ENCODE data around the gene TRIM40.

The TRIM40 gene, protein sequence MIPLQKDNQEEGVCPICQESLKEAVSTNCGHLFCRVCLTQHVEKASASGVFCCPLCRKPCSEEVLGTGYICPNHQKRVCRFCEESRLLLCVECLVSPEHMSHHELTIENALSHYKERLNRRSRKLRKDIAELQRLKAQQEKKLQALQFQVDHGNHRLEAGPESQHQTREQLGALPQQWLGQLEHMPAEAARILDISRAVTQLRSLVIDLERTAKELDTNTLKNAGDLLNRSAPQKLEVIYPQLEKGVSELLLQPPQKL

DNA sequence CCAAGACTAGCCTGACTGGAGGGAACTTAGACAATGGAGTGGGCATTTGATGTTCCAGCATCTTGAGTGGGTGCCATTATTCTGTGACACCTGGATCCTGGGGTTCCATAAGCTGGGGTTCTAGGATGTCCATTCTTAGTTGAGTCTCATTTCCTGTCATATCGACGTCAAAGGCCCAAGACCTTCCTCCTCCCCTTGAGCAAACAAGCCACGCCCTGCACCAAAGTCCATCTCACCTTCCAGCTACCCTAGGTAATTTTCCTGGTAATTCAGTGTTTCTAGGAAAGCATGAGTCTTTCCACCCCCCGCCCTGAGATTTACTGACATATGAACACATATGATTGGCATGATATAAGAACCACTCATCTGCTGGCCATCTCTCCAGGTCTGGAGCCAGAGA lies at the start of gene TRIM40:
TRIM40 (plus strand) TSS at position 384 of the 400 bp plus-strand sequence. CDS start 897 bp downstream, outside the sequence.
- no peak for DNase-seq (ENCODE audit: low read depth in 2 of 2)

DNA sequence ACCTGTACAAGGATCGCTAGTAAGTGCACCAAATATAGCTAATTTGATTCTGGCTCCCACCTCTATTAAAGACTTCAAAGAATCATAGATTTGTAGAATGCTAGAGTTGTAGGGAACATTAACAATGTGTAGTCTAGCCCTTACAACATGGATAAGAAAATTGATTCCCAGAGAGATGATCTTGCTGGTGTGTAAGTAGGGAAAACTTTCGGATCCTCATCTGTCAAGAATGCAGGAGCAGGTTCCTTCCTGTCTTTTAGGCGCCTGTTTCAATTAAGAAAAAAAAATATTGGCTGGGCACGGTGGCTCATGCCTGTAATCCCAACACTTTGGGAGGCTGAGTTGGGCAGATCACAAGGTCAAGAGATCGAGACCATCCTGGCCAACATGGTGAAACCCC lies 48.1 kb upstream of the TRIM40 start:
- DNase-seq (ENCODE audit: low read depth in 2 of 2), result no peak

GRCh38 chr6:30091577-30092381 lies 44.2 kb upstream of the TRIM40 start:
- no peak for DNase-seq (ENCODE audit: low read depth in 2 of 2)

GRCh38 chr6:30092852-30093543 lies 42.9 kb upstream of the TRIM40 start:
- no peak for DNase-seq (ENCODE audit: low read depth in 2 of 2)

- no peak for DNase-seq (ENCODE audit: low read depth in 2 of 2)
These were observed 41.8 kb upstream of the TRIM40 start for GRCh38 chr6:30093951-30094661.

DNA sequence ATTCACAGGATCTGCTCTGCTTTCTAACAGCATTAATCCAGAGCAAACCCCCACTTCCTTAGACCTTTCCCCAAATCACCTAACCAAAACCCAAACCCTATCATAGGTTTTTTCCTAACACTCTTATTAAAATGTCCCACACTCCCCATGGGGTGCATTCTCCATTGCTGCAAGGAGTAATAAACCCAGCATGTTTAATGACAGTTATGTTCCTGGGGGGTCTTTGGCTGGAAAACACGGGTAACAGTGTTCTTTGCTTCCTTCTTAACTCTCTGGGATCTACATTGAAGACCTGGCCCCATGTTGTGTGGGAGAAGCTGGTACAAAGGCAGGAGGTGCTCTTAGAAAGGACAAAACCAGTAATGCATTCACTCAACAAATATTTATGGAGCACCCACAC lies 39.1 kb upstream of the TRIM40 start:
- DNase-seq (ENCODE audit: low read depth in 2 of 2), result no peak

DNA sequence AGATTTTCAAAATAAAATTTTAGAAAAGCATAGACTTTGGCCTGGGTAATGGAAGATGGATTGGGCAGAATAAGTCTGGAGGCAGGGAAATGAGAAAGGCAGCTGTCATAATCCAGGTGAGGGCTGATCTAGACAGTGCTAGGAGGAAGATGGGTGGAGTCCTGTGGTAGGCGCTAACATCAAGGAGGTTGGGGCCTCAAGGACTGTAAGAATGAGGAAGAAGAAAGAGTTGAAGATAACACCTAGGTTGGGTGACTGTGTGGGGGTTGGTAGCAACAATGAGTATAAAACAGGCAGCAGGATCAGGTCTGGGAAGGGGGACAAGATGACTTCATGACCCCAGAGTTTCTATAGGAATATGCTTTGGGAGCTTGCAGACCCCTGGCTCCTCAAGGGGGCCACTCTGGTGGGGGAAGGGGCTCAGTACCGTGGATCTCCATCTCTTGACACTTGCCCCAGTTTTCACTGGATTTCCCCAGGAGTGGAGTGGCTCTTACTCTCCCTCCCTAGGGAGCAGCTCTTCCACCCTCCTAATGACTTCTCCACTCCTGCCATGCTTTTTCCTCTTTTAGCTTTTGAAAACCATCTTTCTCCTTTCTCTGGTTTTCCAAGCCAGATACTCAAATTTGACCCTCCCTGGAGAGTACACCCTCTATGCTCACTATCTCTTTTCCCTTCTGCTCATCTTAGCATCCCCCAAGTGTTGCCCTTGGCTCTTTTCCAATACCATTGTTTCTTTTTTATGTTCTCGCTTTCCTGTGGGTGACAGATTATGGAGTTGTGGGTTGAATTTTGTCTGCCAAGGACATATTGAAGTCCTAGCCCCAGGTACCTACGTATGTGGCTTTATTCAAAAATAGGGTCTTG lies 37.8 kb upstream of the TRIM40 start:
- DNase-seq (ENCODE audit: low read depth in 2 of 2), result no peak

- no peak for DNase-seq (ENCODE audit: low read depth in 2 of 2)
These were observed 35.8 kb upstream of the TRIM40 start for GRCh38 chr6:30100154-30100553.

- DNase-seq (ENCODE audit: low read depth in 2 of 2), result peak in 1 of 2 experiments; percentile 6
These were observed 35.1 kb upstream of the TRIM40 start for GRCh38 chr6:30100585-30101443.

GRCh38 chr6:30101444-30102413 lies 34.2 kb upstream of the TRIM40 start:
- peak; percentile 41 to 72 for DNase-seq (ENCODE audit: low read depth in 2 of 2)

DNA sequence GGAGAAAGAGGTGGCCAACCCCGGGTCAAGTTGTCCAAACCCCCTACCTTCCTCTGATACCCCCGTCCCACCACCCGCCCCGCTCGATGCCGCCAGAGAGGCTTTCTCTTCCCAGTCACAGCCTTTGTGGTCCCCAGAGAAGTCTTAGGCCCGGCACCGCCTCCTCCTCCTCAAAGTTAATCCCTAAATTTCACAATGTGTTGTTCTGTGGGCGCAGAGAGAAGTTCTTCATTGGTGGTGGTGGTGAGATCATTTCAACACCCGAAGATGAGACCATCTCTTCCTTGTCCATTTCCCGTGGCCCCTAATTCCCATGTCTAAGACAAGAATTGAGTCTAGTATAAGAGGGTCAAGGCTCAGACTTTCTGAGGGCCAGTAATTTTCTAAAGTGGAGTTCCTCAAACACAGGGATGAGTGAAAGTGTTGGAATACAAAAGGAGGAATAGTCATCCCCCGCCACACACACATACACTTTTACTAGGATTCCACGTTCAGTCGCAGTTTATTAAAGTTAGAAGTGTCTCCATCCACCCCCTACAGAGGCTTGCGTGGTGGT lies 33.4 kb upstream of the TRIM40 start:
- no peak for DNase-seq (ENCODE audit: low read depth in 2 of 2)

DNA sequence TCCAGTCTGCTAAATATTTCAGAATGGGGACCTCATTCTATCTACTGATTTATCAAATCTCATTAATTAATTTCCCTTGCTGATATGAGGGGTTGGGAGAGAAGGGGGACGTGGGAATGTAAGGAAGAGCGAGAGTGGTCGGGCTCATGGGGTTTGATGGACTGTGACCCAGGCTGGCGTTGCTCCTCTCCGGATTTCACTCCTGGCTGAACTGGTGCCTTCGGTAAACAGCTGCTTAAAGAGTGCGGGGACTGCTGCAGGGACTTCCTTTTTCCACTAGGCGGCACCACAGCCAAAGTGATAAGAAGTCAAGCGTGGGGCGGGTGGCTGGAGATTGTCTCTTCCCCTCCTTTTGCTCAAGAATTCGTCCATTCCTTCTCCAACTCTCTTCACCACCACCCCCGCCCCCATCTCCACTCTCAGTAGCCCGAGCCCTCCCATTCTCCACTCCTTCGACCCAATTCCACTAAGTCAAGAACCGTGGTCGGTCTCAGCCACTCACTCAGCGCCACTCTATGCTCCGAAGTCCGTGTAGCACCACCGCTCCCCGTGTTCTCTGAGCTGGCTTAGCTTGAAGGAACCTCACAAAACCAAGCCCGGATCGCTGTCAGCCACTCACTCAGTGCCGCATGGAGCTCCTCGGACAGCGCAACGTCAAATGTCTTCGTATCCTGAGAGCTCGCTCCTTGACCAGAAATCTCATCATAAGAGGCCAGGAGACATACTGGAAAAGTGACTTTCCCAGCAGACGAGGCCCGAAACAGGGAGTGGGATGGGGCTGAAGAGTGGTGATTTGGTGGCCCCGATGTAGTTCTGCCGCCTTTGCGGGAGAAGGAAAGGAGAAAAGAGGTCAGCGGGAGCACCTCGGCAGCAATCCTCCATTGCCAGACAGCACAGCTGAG lies 32.7 kb upstream of the TRIM40 start:
- peak; percentile 68 to 82 for DNase-seq (ENCODE audit: low read depth in 2 of 2)

DNA sequence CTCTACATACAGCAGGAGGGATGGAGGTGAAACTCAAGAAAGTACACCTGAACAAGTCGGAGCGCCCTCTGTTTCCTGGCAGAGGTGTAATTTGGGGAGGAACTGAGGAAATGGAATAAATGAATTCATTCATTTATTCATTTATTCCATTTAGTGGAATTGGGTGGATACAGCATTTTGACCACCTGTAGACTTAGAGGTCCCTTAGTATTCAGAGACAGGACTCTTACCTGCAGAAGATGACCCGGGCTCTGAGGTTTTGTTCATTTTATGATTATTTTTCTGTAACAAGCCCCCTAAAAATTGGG lies 32.1 kb upstream of the TRIM40 start:
- DNase-seq (ENCODE audit: low read depth in 2 of 2), result no peak

GRCh38 chr6:30104661-30105060 lies 31.3 kb upstream of the TRIM40 start:
- DNase-seq (ENCODE audit: low read depth in 2 of 2), result no peak

- no peak for DNase-seq (ENCODE audit: low read depth in 2 of 2)
These were observed 24.6 kb upstream of the TRIM40 start for GRCh38 chr6:30111266-30111856.

GRCh38 chr6:30112402-30112994 lies 23.4 kb upstream of the TRIM40 start:
- no peak for DNase-seq (ENCODE audit: low read depth in 2 of 2)

Measured in stimulated activated CD4-positive, alpha-beta T cell treated with anti-CD3 and anti-CD28 coated beads, Interleukin-12 subunit alpha, Interleukin-12 subunit beta, amount 100 ng/mL, for 24 hours (primary cell).